HepG2 (cell line): ENCODE measurements around the gene ZNRF3. TPM values are rescaled to one million over a fixed set of nuclear protein-coding genes. Genes with fewer than 3 reads are reported as not detected.
A peak's percentile ranks its signal among the peaks of the same experiment; 100 is the strongest.

ENCODE experiments used
- AKNA ChIP-seq: sonication (generic); formaldehyde crosslinking; IDR thresholded peaks from 2 replicates; pipeline ENCODE4 v1.4.0; 2020; ENCODE audit warnings: missing genetic modification reagents, borderline replicate concordance
- CBX5 ChIP-seq: sonication (generic); formaldehyde crosslinking; IDR thresholded peaks from 2 replicates; pipeline ENCODE4 v1.4.0; 2020; ENCODE audit warnings: missing genetic modification reagents, borderline replicate concordance
- CSRNP2 ChIP-seq: sonication (generic); formaldehyde crosslinking; conservative IDR thresholded peaks from 2 replicates; pipeline ENCODE4 v1.8.0; 2022; ENCODE audit warnings: low read depth, missing genetic modification reagents
- EZH2 ChIP-seq: conservative IDR thresholded peaks from 2 replicates; pipeline ENCODE4 v1.6.1; 2012; ENCODE audit warnings: mild to moderate bottlenecking, low read depth, low read length, moderate library complexity
- FOXA1 ChIP-seq, 2 experiments: fragments of 450-650 bp in 1 of 2; sonication (generic) in 1 of 2; formaldehyde crosslinking in 1 of 2; IDR thresholded peaks; 2 replicates each; pipeline versions ENCODE4 v1.4.0 to v1.6.1; 2016 to 2020; ENCODE audit warnings: missing genetic modification reagents in 1 of 2
- HNRNPLL ChIP-seq: fragments of 200-400 bp; formaldehyde crosslinking; IDR thresholded peaks from 2 replicates; pipeline ENCODE4 v1.6.1; 2017; ENCODE audit warnings: mild to moderate bottlenecking, low read depth, low read length; ENCODE audit not compliant: poor library complexity, severe bottlenecking
- MEF2D ChIP-seq: sonication (generic); formaldehyde crosslinking; IDR thresholded peaks from 2 replicates; pipeline ENCODE4 v1.5.1; 2020; ENCODE audit warnings: mild to moderate bottlenecking, missing genetic modification reagents
- MYPOP ChIP-seq: sonication (generic); formaldehyde crosslinking; IDR thresholded peaks from 2 replicates; pipeline ENCODE4 v1.8.1; 2023; ENCODE audit warnings: mild to moderate bottlenecking, moderate library complexity, missing genetic modification reagents
- NAIF1 ChIP-seq: sonication (generic); formaldehyde crosslinking; IDR thresholded peaks from 2 replicates; pipeline ENCODE4 v1.5.0; 2020; ENCODE audit warnings: mild to moderate bottlenecking, missing genetic modification reagents, borderline replicate concordance
- SALL1 ChIP-seq: sonication (generic); formaldehyde crosslinking; IDR thresholded peaks from 2 replicates; pipeline ENCODE4 v1.8.0; 2022; ENCODE audit warnings: mild to moderate bottlenecking, missing genetic modification reagents
- SAP130 ChIP-seq: IDR thresholded peaks from 2 replicates; pipeline ENCODE4 v1.6.1; 2016; ENCODE audit warnings: low read depth
- TBX2 ChIP-seq: sonication (generic); formaldehyde crosslinking; IDR thresholded peaks from 2 replicates; pipeline ENCODE4 v1.5.0; 2020; ENCODE audit warnings: missing genetic modification reagents, mild to moderate bottlenecking, borderline replicate concordance
- TCF7 ChIP-seq: sonication (generic); IDR thresholded peaks from 2 replicates; pipeline ENCODE4 v1.6.1; 2016; ENCODE audit warnings: antibody characterized with exemption, low read depth
- TIGD3 ChIP-seq: sonication (generic); formaldehyde crosslinking; IDR thresholded peaks from 2 replicates; pipeline ENCODE4 v1.5.1; 2020; ENCODE audit warnings: mild to moderate bottlenecking, missing genetic modification reagents, borderline replicate concordance
- YY1 ChIP-seq: IDR thresholded peaks from 2 replicates; pipeline ENCODE4 v1.6.1; 2011; ENCODE audit warnings: low read length, low read depth, moderate library complexity, mild to moderate bottlenecking; ENCODE audit not compliant: insufficient read depth, insufficient replicate concordance
- ZBTB25 ChIP-seq: IDR thresholded peaks from 2 replicates; pipeline ENCODE4 v1.6.1; 2018; ENCODE audit warnings: missing genetic modification reagents
- ZBTB8A ChIP-seq: sonication (generic); formaldehyde crosslinking; IDR thresholded peaks from 2 replicates; pipeline ENCODE4 v1.4.0; 2020; ENCODE audit warnings: mild to moderate bottlenecking, low read depth, missing genetic modification reagents, borderline replicate concordance
- ZFP36L1 ChIP-seq: sonication (generic); formaldehyde crosslinking; IDR thresholded peaks from 2 replicates; pipeline ENCODE4 v1.8.0; 2022; ENCODE audit warnings: mild to moderate bottlenecking, missing genetic modification reagents, moderate library complexity
- polyA plus RNA-seq, 8 experiments: library from polyadenylated mRNA; depleted of rRNA in 3 of 8; stranded (reverse) in 7 of 8; unstranded in 1 of 8; fragments of >200 nt; fragmentation: Illumina TruSeq in 4 of 8; extraction: Trizol in 4 of 8; gene quantifications; 2 replicates each; pipeline versions ENCODE4 v1.2.1 to v1.2.3, GENCODE V29; 2011 to 2016; ENCODE audit warnings: low read depth in 4 of 8, missing spikeins in 1 of 8, mixed read lengths in 1 of 8; ENCODE audit not compliant: insufficient read depth in 1 of 8
- total RNA-seq, 5 experiments: library from RNA; depleted of rRNA; stranded (reverse); fragments of >200 nt; fragmentation: Illumina TruSeq; extraction: Trizol; gene quantifications; 2 replicates each; pipeline ENCODE4 v1.2.3, GENCODE V29; 2016; ENCODE audit warnings: low read depth in 1 of 5

ZNRF3 gene
- total and polyA plus RNA-seq, 2 of the 13 experiments (the other 11 are each of a cell fraction or from before 2014, with no cell fraction given) = 20.3 to 36.7 TPM

- no peak for TF ChIP-seq MYPOP
- no peak; the same call in 1 of the 2 replicates for TF ChIP-seq NAIF1
- no peak for TF ChIP-seq TIGD3 (CRISPR knock-in tag)
- no peak for TF ChIP-seq CSRNP2 (CRISPR knock-in tag)
- TF ChIP-seq MEF2D (CRISPR knock-in tag) = no peak
- TF ChIP-seq TCF7 = no peak; the same call in 1 of the 2 replicates
- no peak for TF ChIP-seq CBX5 (CRISPR knock-in tag)
- TF ChIP-seq YY1 = peak; percentile 49
- no peak for TF ChIP-seq HNRNPLL
- no peak for TF ChIP-seq SALL1 (CRISPR knock-in tag)
- TF ChIP-seq TBX2 = peak; percentile 29; the same call in 1 of the 2 replicates
- TF ChIP-seq ZBTB8A (CRISPR knock-in tag) = no peak
- TF ChIP-seq EZH2 = no peak
- TF ChIP-seq FOXA1 (IDR thresholded peaks at IDR 0.05) = no peak
- no peak for TF ChIP-seq FOXA1 (CRISPR knock-in tag; IDR thresholded peaks at IDR 0.05)
- TF ChIP-seq ZFP36L1 = peak; percentile 20; the same call in 1 of the 2 replicates
- TF ChIP-seq AKNA (CRISPR knock-in tag) = no peak
- TF ChIP-seq ZBTB25 (CRISPR knock-in tag) = no peak; the same call in 1 of the 2 replicates
- TF ChIP-seq SAP130 (CRISPR knock-in tag) = peak; percentile 14; the same call in 1 of the 2 replicates
These were observed 146.7 kb downstream of the ZNRF3 start (continued) for GRCh38 chr22:29030016-29030617.
